EH (cell line): ENCODE results near the gene PRPH.
A peak's percentile ranks its signal among the peaks of the same experiment; 100 is the strongest.
"Not testable (repeated sequence)": the region's sequence is repeated elsewhere in the genome, so short reads cannot be mapped to it uniquely, and the experiment has no call there.

ENCODE experiments used
- DNase-seq: peaks from one replicate; pipeline ENCODE4 v3.0.0-alpha.2; 2015; ENCODE audit warnings: low read depth

The PRPH gene

GRCh38 chr12:49333778-49334177 lies 38.8 kb downstream of the PRPH start:
- DNase-seq, result not testable (repeated sequence)

GRCh38 chr12:49334226-49334625 lies 39.3 kb downstream of the PRPH start:
- DNase-seq, result no peak

- no peak for DNase-seq
These were observed 39.7 kb downstream of the PRPH start for GRCh38 chr12:49334681-49335080.

GRCh38 chr12:49335118-49335954 lies 40.4 kb downstream of the PRPH start:
- no peak for DNase-seq

- no peak for DNase-seq
These were observed 41.2 kb downstream of the PRPH start for GRCh38 chr12:49335955-49336644.

GRCh38 chr12:49336645-49337584 lies 42.0 kb downstream of the PRPH start, which contains the start of gene C1QL4:
Gene C1QL4 (minus strand): TSS chr12:49337188. CDS start chr12:49336477, 711 bp downstream.
- peak; percentile 75 for DNase-seq

GRCh38 chr12:49338830-49339463 lies 44.0 kb downstream of the PRPH start:
- no peak for DNase-seq

GRCh38 chr12:49339464-49339861 lies 44.5 kb downstream of the PRPH start:
- no peak for DNase-seq

GRCh38 chr12:49340095-49340870 lies 45.3 kb downstream of the PRPH start:
- no peak for DNase-seq

GRCh38 chr12:49340971-49341776 lies 46.2 kb downstream of the PRPH start:
- no peak for DNase-seq

GRCh38 chr12:49341777-49342065 lies 46.8 kb downstream of the PRPH start:
- DNase-seq, result no peak

GRCh38 chr12:49342066-49342913 lies 47.3 kb downstream of the PRPH start:
- peak; percentile 74 for DNase-seq

- no peak for DNase-seq
These were observed 48.2 kb downstream of the PRPH start for GRCh38 chr12:49342914-49343731.

- DNase-seq, result no peak
These were observed 49.6 kb downstream of the PRPH start for GRCh38 chr12:49344486-49345050.

- peak; percentile 32 for DNase-seq
These were observed 50.3 kb downstream of the PRPH start for GRCh38 chr12:49345051-49345824.

GRCh38 chr12:49345825-49346658 lies 51.1 kb downstream of the PRPH start:
- no peak for DNase-seq
